Mesothelial cell of epicardium (in vitro differentiated cells): ENCODE measurements around the gene XIAP. TPM values are rescaled to one million over a fixed set of nuclear protein-coding genes. Genes with fewer than 3 reads are reported as not detected.
"Not testable (repeated sequence)": the region's sequence is repeated elsewhere in the genome, so short reads cannot be mapped to it uniquely, and the experiment has no call there.

Experiments used
- DNase-seq, 2 experiments: peaks; one replicate each; pipeline ENCODE4 v3.0.0; 2021; ENCODE audit warnings: low spot score in 2 of 2; ENCODE audit not compliant: unreplicated experiment in 2 of 2
- H3K27ac Mint-ChIP-seq: 2 replicates; pipeline ENCODE4 v1.8.0; 2021; ENCODE audit warnings: mixed read lengths
- H3K27me3 Mint-ChIP-seq: 2 replicates; pipeline ENCODE4 v1.8.0; 2021; ENCODE audit warnings: low read depth, mixed read lengths
- H3K36me3 Mint-ChIP-seq: 2 replicates; pipeline ENCODE4 v1.8.0; 2021; ENCODE audit warnings: mixed read lengths
- H3K4me1 Mint-ChIP-seq: 2 replicates; pipeline ENCODE4 v1.8.0; 2021; ENCODE audit warnings: mixed read lengths
- H3K4me3 Mint-ChIP-seq: 2 replicates; pipeline ENCODE4 v1.8.0; 2021; ENCODE audit warnings: mild to moderate bottlenecking, moderate library complexity, mixed read lengths
- H3K9me3 Mint-ChIP-seq: 2 replicates; pipeline ENCODE4 v1.8.0; 2021; ENCODE audit warnings: mixed read lengths
- CTCF ChIP-seq: fragments of 200-600 bp; sonication (generic); IDR thresholded peaks from one replicate; pipeline ENCODE4 v1.5.0; 2021; ENCODE audit warnings: antibody characterized with exemption; ENCODE audit not compliant: unreplicated experiment
- total RNA-seq: library from RNA; stranded (reverse); gene quantifications from 3 replicates; pipeline ENCODE4 v1.2.1, GENCODE V29; 2021

XIAP gene
- total RNA-seq, 1 donor from 2014 or later = 42.4 TPM

GRCh38 chrX:123830309-123830708 lies 29.5 kb upstream of the XIAP start:
- no peaks in the 10 kb centered on the region for H3K4me1 Mint-ChIP-seq
- H3K4me3 Mint-ChIP-seq = no peak overlapping the region
- H3K9me3 Mint-ChIP-seq = peaks cover 9% of the 10 kb centered on the region
- no peaks in the 10 kb centered on the region for H3K36me3 Mint-ChIP-seq
- no peaks in the 10 kb centered on the region for H3K27me3 Mint-ChIP-seq
- no peak for TF ChIP-seq CTCF
- no peak overlapping the region for H3K27ac Mint-ChIP-seq
- DNase-seq = no peak

GRCh38 chrX:123833387-123833786 lies 26.5 kb upstream of the XIAP start:
- Mint-ChIP-seq H3K4me3 (no peak overlapping the region), H3K36me3 (no peaks in the 10 kb centered on the region), H3K27me3 (no peaks in the 10 kb centered on the region), H3K27ac (no peak overlapping the region), H3K4me1 (no peaks in the 10 kb centered on the region), H3K9me3 (peaks cover 9% of the 10 kb centered on the region)
- DNase-seq = peak in 1 of 2 experiments; percentile 53
- TF ChIP-seq CTCF = peak; percentile 72

- peaks cover 9% of the 10 kb centered on the region for H3K9me3 Mint-ChIP-seq
- H3K4me1 Mint-ChIP-seq = no peaks in the 10 kb centered on the region
- H3K27me3 Mint-ChIP-seq = no peaks in the 10 kb centered on the region
- no peak overlapping the region for H3K27ac Mint-ChIP-seq
- H3K4me3 Mint-ChIP-seq = no peak overlapping the region
- no peaks in the 10 kb centered on the region for H3K36me3 Mint-ChIP-seq
- no peak for TF ChIP-seq CTCF
- DNase-seq = no peak
These were observed 25.7 kb upstream of the XIAP start for GRCh38 chrX:123834116-123834515.

GRCh38 chrX:123835661-123836371 lies 24.0 kb upstream of the XIAP start:
- H3K4me1 Mint-ChIP-seq = no peaks in the 10 kb centered on the region
- TF ChIP-seq CTCF = no peak
- H3K9me3 Mint-ChIP-seq = peaks cover 4% of the 10 kb centered on the region
- H3K4me3 Mint-ChIP-seq = no peak overlapping the region
- no peaks in the 10 kb centered on the region for H3K27me3 Mint-ChIP-seq
- DNase-seq = no peak
- no peaks in the 10 kb centered on the region for H3K36me3 Mint-ChIP-seq
- no peak overlapping the region for H3K27ac Mint-ChIP-seq

- H3K4me3 Mint-ChIP-seq, H3K27ac Mint-ChIP-seq, H3K36me3 Mint-ChIP-seq, DNase-seq, H3K27me3 Mint-ChIP-seq, H3K4me1 Mint-ChIP-seq: not testable (repeated sequence)
- peaks cover 15% of the 10 kb centered on the region for H3K9me3 Mint-ChIP-seq
These were observed 14.7 kb upstream of the XIAP start for GRCh38 chrX:123845129-123845528.

- Mint-ChIP-seq H3K4me1 (no peaks in the 10 kb centered on the region), H3K27ac (no peak overlapping the region), H3K4me3 (no peak overlapping the region), H3K27me3 (no peaks in the 10 kb centered on the region), H3K9me3 (peaks cover 15% of the 10 kb centered on the region), H3K36me3 (no peaks in the 10 kb centered on the region)
- no peak for DNase-seq
- no peak for TF ChIP-seq CTCF
These were observed 13.2 kb upstream of the XIAP start for GRCh38 chrX:123846577-123847038.
